Amniotic epithelial cell (primary cell): ENCODE results near the gene PRICKLE2.

Experiments used
- DNase-seq: peaks from one replicate; pipeline ENCODE4 v3.0.0-alpha.2; 2010; ENCODE audit warnings: low read depth

PRICKLE2 gene

GRCh38 chr3:64095802-64096201, 129.5 kb downstream of the PRICKLE2 start:
- no peak for DNase-seq

DNA sequence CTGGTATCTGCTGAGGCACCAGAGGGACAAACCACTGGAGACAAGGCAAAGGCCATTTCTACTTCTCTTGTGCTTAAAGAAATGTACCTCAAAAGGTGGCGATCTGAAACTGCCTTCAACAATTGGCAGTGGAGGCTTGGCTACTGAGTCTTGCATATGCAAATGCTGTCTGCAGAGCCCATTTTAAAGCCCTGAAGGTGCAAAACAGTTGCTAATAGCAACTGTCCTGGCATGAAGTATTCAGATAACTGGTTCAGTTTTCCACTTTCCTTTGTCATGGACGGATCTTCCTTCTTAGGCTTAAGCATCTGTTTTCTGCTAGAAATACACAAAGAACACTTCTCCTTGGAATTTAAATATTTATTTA, 130.6 kb downstream of the PRICKLE2 start:
- DNase-seq, result no peak

GRCh38 chr3:64093825-64094712, 131.2 kb downstream of the PRICKLE2 start:
- no peak for DNase-seq

DNA sequence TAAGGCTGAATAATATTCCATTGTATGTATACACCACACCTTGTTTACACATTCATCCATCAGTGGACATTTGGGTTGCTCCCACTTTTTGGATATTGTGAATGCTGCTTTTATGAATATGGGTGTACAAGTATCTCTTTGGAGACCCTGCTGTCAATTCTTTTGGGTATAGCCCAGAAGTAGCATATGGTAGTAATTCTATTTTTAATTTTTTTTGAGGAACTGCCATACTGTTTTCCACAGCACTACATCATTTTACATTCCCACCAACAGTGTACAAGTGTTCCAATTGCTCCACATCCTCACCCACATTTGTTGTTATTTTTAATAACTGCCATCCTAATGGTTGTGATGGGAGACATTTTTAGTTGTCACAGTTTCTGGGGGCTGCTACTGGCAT, 132.1 kb downstream of the PRICKLE2 start:
- DNase-seq, result no peak

GRCh38 chr3:64091501-64091900, 133.8 kb downstream of the PRICKLE2 start:
- DNase-seq, result no peak

- DNase-seq, result peak; percentile 61
These were observed 135.9 kb downstream of the PRICKLE2 start for GRCh38 chr3:64089386-64089785.

- peak; percentile 59 for DNase-seq
These were observed 136.7 kb downstream of the PRICKLE2 start for GRCh38 chr3:64088408-64089205.

GRCh38 chr3:64086479-64087252, 138.6 kb downstream of the PRICKLE2 start:
- no peak for DNase-seq

DNA sequence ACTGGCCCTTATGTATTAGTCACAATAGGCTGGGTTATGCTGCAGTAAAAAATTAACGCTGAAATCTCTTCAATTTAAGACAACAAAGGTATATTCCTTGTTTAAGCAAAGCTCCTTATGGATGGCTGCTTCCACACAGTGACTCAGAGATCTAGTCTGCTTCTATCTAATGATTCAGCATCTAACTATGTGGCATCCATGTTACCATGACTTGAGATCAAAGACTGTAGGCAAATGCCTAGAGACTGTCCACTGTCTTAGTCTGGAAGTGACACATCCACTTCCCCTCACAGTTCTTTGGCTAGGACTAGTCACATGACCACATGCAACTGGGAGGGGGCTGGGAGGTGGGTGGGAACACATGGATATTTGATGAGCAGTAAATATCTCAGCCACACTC, 140.6 kb downstream of the PRICKLE2 start:
- DNase-seq, result peak; percentile 75

GRCh38 chr3:64083575-64083974, 141.7 kb downstream of the PRICKLE2 start:
- DNase-seq, result no peak

DNA sequence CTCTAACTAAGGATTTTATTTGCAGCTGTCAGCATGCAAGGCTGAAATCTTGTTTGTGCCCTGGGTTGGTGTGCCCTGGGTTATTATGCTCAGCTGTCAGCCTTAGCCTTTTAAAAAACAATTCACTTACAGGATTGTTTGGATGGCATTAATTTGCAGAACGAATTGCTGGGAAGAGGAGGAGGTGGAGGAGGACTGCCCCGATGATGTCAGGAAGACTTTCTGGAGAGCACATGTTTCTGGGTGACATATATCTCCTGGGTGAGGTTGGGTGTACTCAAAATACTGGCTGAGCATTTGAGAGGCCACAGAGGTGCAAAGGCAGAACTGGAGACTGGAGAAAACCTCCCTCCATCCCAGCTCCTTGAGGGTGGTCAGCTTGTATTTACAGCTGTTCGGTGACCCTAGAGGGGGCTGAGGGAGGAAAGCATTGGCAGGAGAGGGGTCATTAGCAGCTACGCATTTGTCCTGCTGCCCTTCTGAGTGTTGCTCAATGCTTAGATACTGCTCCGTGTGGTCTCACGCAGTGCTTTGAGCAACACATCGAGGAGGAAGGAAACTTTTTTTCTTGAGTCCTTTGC, 142.2 kb downstream of the PRICKLE2 start:
- DNase-seq, result no peak

- no peak for DNase-seq
These were observed 142.9 kb downstream of the PRICKLE2 start for GRCh38 chr3:64082411-64082810.

DNA sequence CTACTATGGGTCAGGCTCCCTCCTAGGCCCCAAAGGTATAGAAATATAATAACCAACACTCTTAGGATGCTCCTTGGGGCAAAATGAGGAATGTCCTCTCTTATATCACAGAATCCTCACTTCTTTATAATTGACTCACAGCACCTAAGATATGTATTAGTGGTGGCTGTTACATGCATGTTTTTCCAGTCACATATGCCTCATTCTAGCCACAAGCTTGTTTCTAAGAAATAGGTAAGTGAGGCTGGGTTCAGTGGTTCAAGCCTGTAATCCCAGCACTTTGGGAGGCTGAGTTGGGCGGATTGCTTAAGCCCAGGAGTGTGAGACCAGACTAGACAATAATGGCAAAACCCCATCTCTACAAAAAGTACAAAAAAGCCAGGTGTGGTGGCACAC, 144.0 kb downstream of the PRICKLE2 start:
- no peak for DNase-seq

DNA sequence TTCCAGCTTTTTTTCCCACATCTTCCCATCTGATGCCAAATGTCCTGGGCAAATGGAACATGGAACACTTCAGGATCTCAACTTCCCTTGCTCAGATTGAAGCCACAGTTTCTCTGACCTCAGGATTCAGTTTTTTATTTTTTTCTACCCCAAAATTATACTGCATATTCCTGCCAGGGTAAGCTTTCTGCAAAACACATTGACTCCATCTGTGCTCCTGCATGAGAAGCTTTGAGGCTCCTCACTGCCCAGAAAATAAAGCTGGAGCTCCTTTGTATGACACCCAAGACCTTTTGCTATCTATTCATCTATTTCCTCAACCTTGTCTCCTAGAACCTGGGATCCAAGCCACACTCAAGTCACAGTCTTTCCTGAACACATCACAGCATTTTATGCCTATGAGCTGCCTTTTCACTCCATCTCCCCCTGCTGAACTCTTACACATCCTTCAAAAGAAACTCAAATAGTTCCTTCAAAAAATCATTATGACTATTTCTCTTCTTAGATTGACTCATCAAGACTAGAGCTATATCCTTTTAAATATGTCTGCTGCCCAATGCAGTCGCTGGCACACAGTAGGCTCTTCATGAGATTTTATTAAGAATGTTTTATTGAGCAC, 144.5 kb downstream of the PRICKLE2 start:
- DNase-seq, result no peak

- DNase-seq, result peak; percentile 53
These were observed 145.7 kb downstream of the PRICKLE2 start for GRCh38 chr3:64079369-64080150.

DNA sequence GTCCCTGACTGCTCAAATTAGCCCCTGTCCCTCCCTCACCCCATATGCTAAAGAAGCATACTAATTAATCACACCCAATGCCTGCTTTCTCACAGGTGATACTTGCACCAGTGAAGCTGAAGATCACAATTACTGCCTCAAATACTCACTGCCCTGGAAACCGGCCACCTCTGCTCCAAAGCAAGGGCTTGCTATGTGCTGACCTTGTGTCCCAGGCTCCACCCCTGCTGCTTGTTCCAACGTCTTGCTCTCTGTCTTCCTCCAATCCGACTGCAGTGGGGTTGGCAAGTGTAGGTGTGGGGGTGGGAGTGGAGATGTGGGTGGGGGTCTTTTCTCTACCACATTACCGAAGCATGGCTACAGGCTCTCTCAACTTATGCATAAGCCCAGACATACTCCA, 146.3 kb downstream of the PRICKLE2 start:
- DNase-seq, result no peak

DNA sequence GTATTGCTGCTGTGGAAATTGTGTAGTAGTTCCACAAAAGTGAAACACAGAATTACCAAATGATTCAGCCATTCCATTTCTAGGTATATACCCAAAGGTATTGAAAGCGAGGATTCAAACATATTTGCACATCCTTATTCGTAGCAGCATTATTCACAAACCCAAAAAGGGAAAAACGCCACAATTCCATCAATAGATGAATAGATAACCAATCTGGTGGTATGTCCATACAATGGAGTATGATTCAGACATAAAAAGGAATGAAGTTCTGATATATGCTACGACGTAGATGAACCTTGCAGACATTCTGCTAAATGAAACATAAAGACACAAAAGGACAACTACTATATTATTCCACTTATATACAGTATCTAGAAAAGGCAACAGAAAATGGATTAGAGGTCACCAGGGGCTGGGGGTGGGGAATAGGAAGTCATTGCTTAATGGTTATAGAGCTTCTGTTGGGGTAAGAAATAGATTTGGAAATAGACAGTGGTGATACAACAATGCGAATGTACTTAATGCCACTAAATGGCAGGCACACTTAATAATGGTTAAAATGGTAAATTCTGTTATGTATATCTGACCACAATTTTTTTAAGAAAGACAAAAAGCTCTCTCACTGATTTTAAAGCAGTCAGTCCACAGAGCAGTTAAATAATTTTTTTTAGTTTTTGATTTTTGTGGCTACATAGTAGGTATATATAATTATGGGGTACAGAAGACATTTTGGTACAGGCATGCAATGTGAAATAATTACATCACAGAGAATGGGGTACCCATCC, 150.2 kb downstream of the PRICKLE2 start:
- no peak for DNase-seq

GRCh38 chr3:64074060-64074459, 151.2 kb downstream of the PRICKLE2 start:
- DNase-seq, result peak; percentile 84

DNA sequence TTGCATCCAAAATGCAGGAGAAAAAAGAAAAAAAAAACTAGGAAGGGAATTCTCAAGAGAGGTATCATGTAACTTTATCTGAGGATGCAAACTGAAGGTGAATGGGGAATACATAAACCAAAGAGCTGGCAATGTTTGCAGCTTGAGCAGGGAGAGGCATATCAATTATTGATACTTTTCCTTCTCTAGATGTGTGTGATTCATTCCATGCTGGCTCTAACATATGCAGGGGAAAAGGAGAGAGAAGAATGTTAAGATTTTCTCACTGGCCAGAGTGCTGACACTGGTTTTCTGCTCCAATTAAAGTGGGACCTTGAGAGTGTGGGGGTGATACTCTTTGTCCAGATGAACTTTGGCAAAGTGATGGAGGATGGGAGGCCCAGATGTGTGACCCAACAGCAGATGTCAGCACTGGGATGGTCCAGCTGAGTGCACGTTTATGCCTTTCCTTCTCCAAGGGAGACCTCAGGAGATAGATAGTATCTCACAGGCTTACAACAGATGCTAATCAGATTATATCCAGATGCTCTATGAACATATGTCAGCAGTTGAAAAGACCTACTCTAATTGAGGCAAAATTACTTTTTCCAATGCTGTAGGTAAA, 152.0 kb downstream of the PRICKLE2 start:
- DNase-seq, result peak; percentile 12

GRCh38 chr3:64072126-64072525, 153.1 kb downstream of the PRICKLE2 start:
- DNase-seq, result no peak
